SK-N-SH (cell line): Measurements from ENCODE around the gene CUEDC1. TPM values are rescaled to one million over a fixed set of nuclear protein-coding genes. Genes with fewer than 3 reads are reported as not detected.
A peak's percentile ranks its signal among the peaks of the same experiment; 100 is the strongest.

Source experiments
- CTCF ChIA-PET: fragments of 300-600, 350-600 bp; formaldehyde crosslinking; extraction: SDS; loops from one replicate; lab custom pipeline; 2021; lab: Yijun Ruan, JAX
- POLR2A ChIA-PET: fragments of 350-600 bp; sonication (Branson Sonifier 250); formaldehyde crosslinking; extraction: SDS; loops from one replicate; lab custom pipeline; 2020; ENCODE audit warnings: antibody characterized with exemption, inconsistent platforms; lab: Yijun Ruan, JAX
- DNase-seq: peaks from one replicate; pipeline ENCODE4 v3.0.0; 2012
- H2AFZ ChIP-seq: fragments of 200-600 bp; sonication (generic); 2 replicates; pipeline ENCODE4 v1.8.1; 2016; ENCODE audit warnings: antibody characterized with exemption, mild to moderate bottlenecking, low read depth
- H3F3A ChIP-seq: fragments of 200-600 bp; sonication (generic); replicated peaks from 2 replicates; pipeline ENCODE3; 2016; ENCODE audit warnings: antibody characterized with exemption, mild to moderate bottlenecking; ENCODE audit not compliant: insufficient read depth
- H3K27ac ChIP-seq, 2 experiments: fragments of 200-500 bp in 1 of 2; fragments of 200-600 bp in 1 of 2; sonication (Bioruptor generic) in 1 of 2; sonication (generic), shearing (Covaris generic) in 1 of 2; 2 replicates each; pipeline versions ENCODE4 v1.5.1 to v1.6.1; 2014 to 2016; ENCODE audit warnings: low read depth in 2 of 2, inconsistent platforms in 1 of 2, low read length in 1 of 2, mild to moderate bottlenecking in 1 of 2, mixed read lengths in 1 of 2
- H3K27me3 ChIP-seq: fragments of 200-600 bp; sonication (generic), shearing (Covaris generic); 2 replicates; pipeline ENCODE4 v1.6.1; 2016; ENCODE audit warnings: mixed run types; ENCODE audit not compliant: insufficient read depth
- H3K36me3 ChIP-seq, 2 experiments: fragments of 200-500 bp in 1 of 2; fragments of 200-600 bp in 1 of 2; sonication (Bioruptor generic) in 1 of 2; sonication (generic) in 1 of 2; replicated peaks in 1 of 2; 2 replicates each; pipeline versions ENCODE3 to v1.5.1; 2014 to 2016; ENCODE audit warnings: low read length in 1 of 2, mild to moderate bottlenecking in 1 of 2; ENCODE audit not compliant: insufficient read depth in 2 of 2, control insufficient read depth in 1 of 2
- H3K4me1 ChIP-seq, 2 experiments: fragments of 200-500 bp in 1 of 2; fragments of 200-600 bp in 1 of 2; sonication (Bioruptor generic) in 1 of 2; sonication (generic), shearing (Covaris generic) in 1 of 2; 2 replicates each; pipeline versions ENCODE4 v1.5.1 to v1.6.1; 2014 to 2016; ENCODE audit warnings: low read depth in 1 of 2, low read length in 1 of 2, mixed run types in 1 of 2; ENCODE audit not compliant: insufficient read depth in 2 of 2, control insufficient read depth in 1 of 2
- H3K4me2 ChIP-seq: fragments of 200-600 bp; sonication (generic), shearing (Covaris generic); 2 replicates; pipeline ENCODE4 v1.6.1; 2017; ENCODE audit warnings: mixed run types
- H3K4me3 ChIP-seq, 2 experiments: fragments of 200-500 bp in 1 of 2; fragments of 200-600 bp in 1 of 2; sonication (Bioruptor generic) in 1 of 2; sonication (generic), shearing (Covaris generic) in 1 of 2; 2 replicates each; pipeline versions ENCODE4 v1.5.1 to v1.8.1; 2014 to 2016; ENCODE audit warnings: low read depth in 2 of 2, inconsistent platforms in 1 of 2, low read length in 1 of 2, mild to moderate bottlenecking in 1 of 2, mixed read lengths in 1 of 2, moderate library complexity in 1 of 2
- H3K79me2 ChIP-seq: fragments of 200-600 bp; sonication (generic); 2 replicates; pipeline ENCODE4 v1.8.1; 2017; ENCODE audit warnings: mild to moderate bottlenecking; ENCODE audit not compliant: insufficient read depth
- H3K9ac ChIP-seq: fragments of 200-600 bp; sonication (generic); 2 replicates; pipeline ENCODE4 v1.6.1; 2017; ENCODE audit warnings: mixed run types
- H3K9me2 ChIP-seq: fragments of 200-600 bp; sonication (generic); 2 replicates; pipeline ENCODE4 v1.6.1; 2017; ENCODE audit warnings: mixed run types
- H3K9me3 ChIP-seq: fragments of 200-600 bp; sonication (generic); 2 replicates; pipeline ENCODE4 v1.6.1; 2017; ENCODE audit warnings: mixed run types, mild to moderate bottlenecking, moderate library complexity
- H4K20me1 ChIP-seq: fragments of 200-600 bp; sonication (generic); 2 replicates; pipeline ENCODE4 v1.6.1; 2017; ENCODE audit warnings: mild to moderate bottlenecking, mixed run types; ENCODE audit not compliant: insufficient read depth
- ELF1 ChIP-seq: IDR thresholded peaks from 2 replicates; pipeline ENCODE4 v1.4.0; 2012
- EP300 ChIP-seq, 2 experiments: IDR thresholded peaks; 2 replicates each; pipeline versions ENCODE4 v1.4.0 to v1.6.1; 2012; ENCODE audit warnings: borderline replicate concordance in 1 of 2, low read depth in 1 of 2, low read length in 1 of 2
- JUND ChIP-seq: IDR thresholded peaks from 2 replicates; pipeline ENCODE4 v1.4.0; 2012
- NFIC ChIP-seq: IDR thresholded peaks from 2 replicates; pipeline ENCODE4 v1.4.0; 2012; ENCODE audit warnings: borderline replicate concordance
- POLR2AphosphoS5 ChIP-seq: IDR thresholded peaks from 2 replicates; pipeline ENCODE4 v1.6.1; 2012; ENCODE audit warnings: low read depth, low read length
- RAD21 ChIP-seq: IDR thresholded peaks from 2 replicates; pipeline ENCODE4 v1.6.1; 2012; ENCODE audit warnings: mild to moderate bottlenecking, low read length
- SIN3A ChIP-seq: IDR thresholded peaks from 2 replicates; pipeline ENCODE4 v1.6.1; 2012; ENCODE audit warnings: low read depth, mild to moderate bottlenecking, low read length, moderate library complexity, borderline replicate concordance
- SMC3 ChIP-seq: IDR thresholded peaks from 2 replicates; pipeline ENCODE4 v1.6.1; 2012; ENCODE audit warnings: low read depth, low read length, improper control_type of control experiment
- TAF1 ChIP-seq: IDR thresholded peaks from 2 replicates; pipeline ENCODE4 v1.6.1; 2012; ENCODE audit warnings: low read depth, mild to moderate bottlenecking, low read length, moderate library complexity, borderline replicate concordance
- TCF12 ChIP-seq: IDR thresholded peaks from 2 replicates; pipeline ENCODE4 v1.4.0; 2012
- TEAD4 ChIP-seq: IDR thresholded peaks from 2 replicates; pipeline ENCODE4 v1.4.0; 2012; ENCODE audit warnings: mild to moderate bottlenecking, borderline replicate concordance; ENCODE audit not compliant: insufficient read depth
- YY1 ChIP-seq: IDR thresholded peaks from 2 replicates; pipeline ENCODE4 v1.4.0; 2012; ENCODE audit warnings: low read depth, mild to moderate bottlenecking
- WGBS: methylation state at CpG from one replicate; pipeline ENCODE4 v1.1.6; 2017; ENCODE audit warnings: low lambda C conversion rate; 5-methylcytosine and 5-hydroxymethylcytosine counted together
- polyA plus RNA-seq, 3 experiments: library from polyadenylated mRNA; depleted of rRNA; stranded (reverse); fragments of >200 nt; gene quantifications; 2 replicates each; pipeline ENCODE4 v1.2.3, GENCODE V29; 2012
- TF ChIP-seq, protein P1 (sequence below): IDR thresholded peaks from 2 replicates; pipeline ENCODE4 v1.6.1; 2012; ENCODE audit warnings: mild to moderate bottlenecking, low read depth, low read length, moderate library complexity
- TF ChIP-seq, protein P2 (sequence below): fragments of 200-600 bp; sonication (generic); IDR thresholded peaks from 2 replicates; pipeline ENCODE4 v1.6.1; 2017; ENCODE audit warnings: antibody characterized with exemption, mild to moderate bottlenecking, moderate library complexity
- TF ChIP-seq, protein P3 (sequence below): IDR thresholded peaks from 2 replicates; pipeline ENCODE4; 2012
- TF ChIP-seq, protein P4 (sequence below): IDR thresholded peaks from 2 replicates; pipeline ENCODE4 v1.4.0; 2012; ENCODE audit warnings: low read depth

CUEDC1 gene
- polyA plus RNA-seq, 1 of the 3 experiments (the other 2 are of a cell fraction), result 58.9 TPM

DNA sequence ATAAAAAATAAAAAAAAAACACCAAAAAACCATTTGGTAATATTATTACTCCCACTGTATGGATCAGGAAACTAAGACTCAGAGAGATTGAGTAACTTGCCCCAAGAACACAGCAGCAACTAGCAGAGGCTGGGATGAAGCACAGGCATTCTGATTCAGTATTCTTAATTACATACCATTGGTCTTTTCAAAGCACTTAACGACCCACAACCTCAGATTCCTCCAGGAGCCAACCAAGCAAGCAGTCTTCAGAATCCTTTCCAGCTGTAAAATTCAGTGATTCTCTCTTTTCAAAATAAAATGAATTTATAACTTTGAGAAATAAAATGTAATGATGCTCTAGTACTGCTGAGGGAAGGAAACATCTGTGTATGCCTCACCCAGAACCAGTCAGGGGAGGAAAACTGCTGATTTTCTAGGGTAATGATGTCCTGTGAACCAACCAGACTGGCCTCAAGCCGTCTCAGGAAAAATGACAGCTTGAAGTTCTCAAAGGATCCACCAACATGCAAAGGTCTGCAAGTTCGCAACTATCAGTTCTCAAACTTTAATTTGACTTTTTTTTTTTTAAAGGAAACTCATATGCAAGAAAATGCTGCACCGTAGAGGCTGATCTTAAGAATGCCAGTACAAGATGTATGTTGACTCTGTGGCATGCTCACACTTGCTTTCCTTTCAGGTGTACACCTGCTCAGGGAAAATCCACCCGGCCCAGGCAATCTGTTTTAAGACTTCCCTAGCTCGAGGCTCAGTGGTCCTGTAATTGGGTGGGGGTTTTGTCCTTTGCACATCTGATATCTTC is 9.0 kb downstream of the CUEDC1 start:
- peaks cover 84% of the 10 kb centered on the region for H3K79me2 ChIP-seq
- TF ChIP-seq RAD21, result no peak
- no peaks in the 10 kb centered on the region for H3K27me3 ChIP-seq
- H3F3A ChIP-seq, result peaks cover 73% of the 10 kb centered on the region
- 70% methylated on average over 6 of the region's 6 CpGs for WGBS
- ChIA-PET CTCF (interaction anchor here (0.7 to 5.2 kb wide), 10 partner anchors 9 to 88 kb away, joined by 3 to 43 read pairs (median 6); partner anchors contain the start of gene CUEDC1), POLR2A (no interaction called here)
- peak overlapping the region; percentile 52 for H3K4me2 ChIP-seq
- peak overlapping the region; percentile 20; the same call in 1 of the 2 replicates for H3K9ac ChIP-seq
- peaks cover 29 to 65% of the 10 kb centered on the region in 2 experiments for H3K4me1 ChIP-seq
- no peak overlapping the region for H2AFZ ChIP-seq
- no peak overlapping the region for H3K4me3 ChIP-seq
- DNase-seq, result no peak
- H3K9me2 ChIP-seq, result no peaks in the 10 kb centered on the region
- H3K27ac ChIP-seq, result peak overlapping the region in 1 of 2 experiments; percentile 95; a peak in 2 of 4 replicates
- no peaks in the 10 kb centered on the region for H3K9me3 ChIP-seq
- no peaks in the 10 kb centered on the region for H3K36me3 ChIP-seq
- H4K20me1 ChIP-seq, result no peaks in the 10 kb centered on the region

DNA sequence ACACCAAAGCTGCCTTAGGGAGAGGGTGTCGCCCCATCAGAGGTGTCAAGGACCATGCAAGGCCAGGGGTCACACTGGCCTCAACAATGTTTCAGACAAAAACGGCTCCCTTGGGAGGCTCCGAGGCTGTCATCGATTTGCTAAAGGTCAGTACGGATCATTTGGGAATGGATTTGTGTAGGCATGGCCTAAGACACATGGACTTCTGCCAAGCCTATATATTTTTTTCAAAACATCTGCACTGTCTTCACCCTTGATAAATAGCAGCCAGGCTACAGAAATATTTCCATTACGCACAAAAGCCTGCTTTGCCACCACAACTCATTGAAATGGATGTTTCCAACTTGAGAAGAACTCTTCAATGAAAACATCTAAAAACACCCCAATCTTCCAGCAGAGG is 10.3 kb downstream of the CUEDC1 start:
- POLR2A ChIA-PET, result no interaction called here
- H3K79me2 ChIP-seq, result peaks cover 84% of the 10 kb centered on the region
- DNase-seq, result no peak

More for the DNA sequence above, 10.3 kb downstream of the CUEDC1 start:
- Histone ChIP-seq H3K36me3 (no peaks in the 10 kb centered on the region), H4K20me1 (no peaks in the 10 kb centered on the region), H3K9me3 (no peaks in the 10 kb centered on the region), H3K9ac (no peak overlapping the region), H3K9me2 (no peaks in the 10 kb centered on the region), H3K27me3 (no peaks in the 10 kb centered on the region), H3K4me3 (no peak overlapping the region), H2AFZ (no peak overlapping the region), H3F3A (peaks cover 62% of the 10 kb centered on the region), H3K4me2 (no peak overlapping the region), H3K27ac (peak overlapping the region in 1 of 2 experiments; percentile 95; a peak in 2 of 4 replicates), H3K4me1 (peaks cover 36 to 67% of the 10 kb centered on the region in 2 experiments)
- CTCF ChIA-PET, result interaction anchor here (1.0 to 5.2 kb wide), 10 partner anchors 10 to 86 kb away, joined by 3 to 43 read pairs (median 4); partner anchors contain the start of gene CUEDC1
- TF ChIP-seq JUND (peak; percentile 54; the same call in 1 of the 2 replicates), EP300 (IDR thresholded peaks at IDR 0.05; ENCODE audit: borderline replicate concordance in 1 of 2, low read depth in 1 of 2, low read length in 1 of 2) (peak in 1 of 2 experiments; percentile 60; a peak in 2 of 4 replicates), TAF1 (no peak), ELF1 (no peak), SMC3 (no peak), YY1 (no peak), TCF12 (peak; percentile 84), POLR2AphosphoS5 (peak; percentile 44; the same call in 1 of the 2 replicates), NFIC (peak; percentile 81), SIN3A (0 out of 2 replicates have a peak, but pooled peaks have one; percentile 40), TEAD4 (peak; percentile 47; the same call in 1 of the 2 replicates)
- TF ChIP-seq, protein P1, sequence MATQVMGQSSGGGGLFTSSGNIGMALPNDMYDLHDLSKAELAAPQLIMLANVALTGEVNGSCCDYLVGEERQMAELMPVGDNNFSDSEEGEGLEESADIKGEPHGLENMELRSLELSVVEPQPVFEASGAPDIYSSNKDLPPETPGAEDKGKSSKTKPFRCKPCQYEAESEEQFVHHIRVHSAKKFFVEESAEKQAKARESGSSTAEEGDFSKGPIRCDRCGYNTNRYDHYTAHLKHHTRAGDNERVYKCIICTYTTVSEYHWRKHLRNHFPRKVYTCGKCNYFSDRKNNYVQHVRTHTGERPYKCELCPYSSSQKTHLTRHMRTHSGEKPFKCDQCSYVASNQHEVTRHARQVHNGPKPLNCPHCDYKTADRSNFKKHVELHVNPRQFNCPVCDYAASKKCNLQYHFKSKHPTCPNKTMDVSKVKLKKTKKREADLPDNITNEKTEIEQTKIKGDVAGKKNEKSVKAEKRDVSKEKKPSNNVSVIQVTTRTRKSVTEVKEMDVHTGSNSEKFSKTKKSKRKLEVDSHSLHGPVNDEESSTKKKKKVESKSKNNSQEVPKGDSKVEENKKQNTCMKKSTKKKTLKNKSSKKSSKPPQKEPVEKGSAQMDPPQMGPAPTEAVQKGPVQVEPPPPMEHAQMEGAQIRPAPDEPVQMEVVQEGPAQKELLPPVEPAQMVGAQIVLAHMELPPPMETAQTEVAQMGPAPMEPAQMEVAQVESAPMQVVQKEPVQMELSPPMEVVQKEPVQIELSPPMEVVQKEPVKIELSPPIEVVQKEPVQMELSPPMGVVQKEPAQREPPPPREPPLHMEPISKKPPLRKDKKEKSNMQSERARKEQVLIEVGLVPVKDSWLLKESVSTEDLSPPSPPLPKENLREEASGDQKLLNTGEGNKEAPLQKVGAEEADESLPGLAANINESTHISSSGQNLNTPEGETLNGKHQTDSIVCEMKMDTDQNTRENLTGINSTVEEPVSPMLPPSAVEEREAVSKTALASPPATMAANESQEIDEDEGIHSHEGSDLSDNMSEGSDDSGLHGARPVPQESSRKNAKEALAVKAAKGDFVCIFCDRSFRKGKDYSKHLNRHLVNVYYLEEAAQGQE, result no peak
- TF ChIP-seq, protein P2, sequence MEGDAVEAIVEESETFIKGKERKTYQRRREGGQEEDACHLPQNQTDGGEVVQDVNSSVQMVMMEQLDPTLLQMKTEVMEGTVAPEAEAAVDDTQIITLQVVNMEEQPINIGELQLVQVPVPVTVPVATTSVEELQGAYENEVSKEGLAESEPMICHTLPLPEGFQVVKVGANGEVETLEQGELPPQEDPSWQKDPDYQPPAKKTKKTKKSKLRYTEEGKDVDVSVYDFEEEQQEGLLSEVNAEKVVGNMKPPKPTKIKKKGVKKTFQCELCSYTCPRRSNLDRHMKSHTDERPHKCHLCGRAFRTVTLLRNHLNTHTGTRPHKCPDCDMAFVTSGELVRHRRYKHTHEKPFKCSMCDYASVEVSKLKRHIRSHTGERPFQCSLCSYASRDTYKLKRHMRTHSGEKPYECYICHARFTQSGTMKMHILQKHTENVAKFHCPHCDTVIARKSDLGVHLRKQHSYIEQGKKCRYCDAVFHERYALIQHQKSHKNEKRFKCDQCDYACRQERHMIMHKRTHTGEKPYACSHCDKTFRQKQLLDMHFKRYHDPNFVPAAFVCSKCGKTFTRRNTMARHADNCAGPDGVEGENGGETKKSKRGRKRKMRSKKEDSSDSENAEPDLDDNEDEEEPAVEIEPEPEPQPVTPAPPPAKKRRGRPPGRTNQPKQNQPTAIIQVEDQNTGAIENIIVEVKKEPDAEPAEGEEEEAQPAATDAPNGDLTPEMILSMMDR, result no peak
- TF ChIP-seq, protein P3, sequence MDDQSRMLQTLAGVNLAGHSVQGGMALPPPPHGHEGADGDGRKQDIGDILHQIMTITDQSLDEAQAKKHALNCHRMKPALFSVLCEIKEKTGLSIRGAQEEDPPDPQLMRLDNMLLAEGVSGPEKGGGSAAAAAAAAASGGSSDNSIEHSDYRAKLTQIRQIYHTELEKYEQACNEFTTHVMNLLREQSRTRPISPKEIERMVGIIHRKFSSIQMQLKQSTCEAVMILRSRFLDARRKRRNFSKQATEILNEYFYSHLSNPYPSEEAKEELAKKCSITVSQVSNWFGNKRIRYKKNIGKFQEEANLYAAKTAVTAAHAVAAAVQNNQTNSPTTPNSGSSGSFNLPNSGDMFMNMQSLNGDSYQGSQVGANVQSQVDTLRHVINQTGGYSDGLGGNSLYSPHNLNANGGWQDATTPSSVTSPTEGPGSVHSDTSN, result peak; percentile 91
- TF ChIP-seq, protein P4, sequence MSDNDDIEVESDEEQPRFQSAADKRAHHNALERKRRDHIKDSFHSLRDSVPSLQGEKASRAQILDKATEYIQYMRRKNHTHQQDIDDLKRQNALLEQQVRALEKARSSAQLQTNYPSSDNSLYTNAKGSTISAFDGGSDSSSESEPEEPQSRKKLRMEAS, result no peak
- WGBS, result 76% methylated on average over 6 of the region's 6 CpGs
